Measurements from ENCODE around the gene OR52E6. TPM values are rescaled to one million over a fixed set of nuclear protein-coding genes. Genes with fewer than 3 reads are reported as not detected.

OR52E6 gene
- total RNA-seq: not detected in 2 replicates

GRCh38 chr11:5841797-5842196 lies at the start of gene OR52E6:
OR52E6 (minus strand) TSS chr11:5841897; CDS start chr11:5841897, 0 bp downstream.

GRCh38 chr11:5880329-5880728 lies 38.6 kb upstream of the OR52E6 start, which contains the start of gene OR52E4:
OR52E4 (plus strand) TSS chr11:5880629; CDS start chr11:5884293, 3,664 bp downstream.

GRCh38 chr11:5857590-5857989 lies 15.9 kb upstream of the OR52E6 start, which contains the start of gene OR52E8:
OR52E8 (minus strand) TSS chr11:5857690; CDS start chr11:5857690, 0 bp downstream.

GRCh38 chr11:5808500-5809121 lies 33.1 kb downstream of the OR52E6 start, which contains the start of gene OR52N2:
OR52N2 (plus strand) TSS chr11:5808924; CDS start chr11:5820336, 11,412 bp downstream.

GRCh38 chr11:5791165-5791564 lies 50.5 kb downstream of the OR52E6 start, which contains the start of gene OR52N1:
OR52N1 (minus strand) TSS chr11:5791265; CDS start chr11:5788816, 2,449 bp downstream.

Other genes with a start within 250 kb of the OR52E6 start
- gene TRIM6, start 245.3 kb downstream of the OR52E6 start, total RNA-seq: 6.5 and 12.2 TPM in 2 replicates
- 10.1 and 12.6 TPM in 2 replicates for gene TRIM34, start 216.9 kb downstream of the OR52E6 start, total RNA-seq
- 37.6 and 52.2 TPM in 2 replicates for gene TRIM5, start 156.8 kb downstream of the OR52E6 start, total RNA-seq
- 46.7 and 73.4 TPM in 2 replicates for gene TRIM22, start 152.1 kb downstream of the OR52E6 start, total RNA-seq
- not detected in 2 replicates for gene OR56B1, start 105.4 kb downstream of the OR52E6 start, total RNA-seq
- not detected in 2 replicates for gene OR52N4, start 87.7 kb downstream of the OR52E6 start, total RNA-seq
- gene OR52N5, start 58.5 kb downstream of the OR52E6 start, total RNA-seq: not detected in 2 replicates
- gene OR52N1, start 50.6 kb downstream of the OR52E6 start, total RNA-seq: not detected in 2 replicates
- not detected in 2 replicates for gene OR52N2, start 33.0 kb downstream of the OR52E6 start, total RNA-seq
- gene OR52E8, start 15.8 kb upstream of the OR52E6 start, total RNA-seq: not detected in 2 replicates
- gene OR52E4, start 38.7 kb upstream of the OR52E6 start, total RNA-seq: not detected in 2 replicates
- gene OR52E5, start 51.3 kb upstream of the OR52E6 start, total RNA-seq: not detected in 2 replicates
- not detected in 2 replicates for gene OR56A3, start 100.4 kb upstream of the OR52E6 start, total RNA-seq
- gene OR56A5, start 126.6 kb upstream of the OR52E6 start, total RNA-seq: not detected in 2 replicates
- not detected in 2 replicates for gene OR52L1, start 145.1 kb upstream of the OR52E6 start, total RNA-seq
- gene OR56A4, start 165.0 kb upstream of the OR52E6 start, total RNA-seq: not detected in 2 replicates
- gene OR56A1, start 188.9 kb upstream of the OR52E6 start, total RNA-seq: not detected in 2 replicates

Data from uterine smooth muscle cell (primary cell).